Heart left ventricle (tissue), 16 donors: Measurements from ENCODE around the gene BTG2. TPM values are rescaled to one million over a fixed set of nuclear protein-coding genes. Genes with fewer than 3 reads are reported as not detected.

Experiments used
- ATAC-seq, 4 donors: fragments of 200-7000 bp; cut with Tn5 transposase; one replicate each; pipeline ENCODE4 v1.9.1; 2020 to 2022; ENCODE audit warnings: moderate library complexity in 4 of 4, mild to moderate bottlenecking in 3 of 4, moderate number of reproducible peaks in 1 of 4
- DNase-seq, 5 donors: peaks; one replicate each; pipeline ENCODE4 v3.0.0-alpha.2; 2020
- H3K27ac ChIP-seq, 12 donors: fragments of 200-600 bp; sonication (generic) in 4 of 12; one replicate each; pipeline versions ENCODE4 v1.5.0 to v1.8.0; 2016 to 2022; ENCODE audit warnings: mild to moderate bottlenecking in 2 of 12
- H3K27me3 ChIP-seq, 9 donors: fragments of 200-600 bp; sonication (generic) in 2 of 9; one replicate each; pipeline versions ENCODE4 v1.5.1 to v1.8.0; 2016 to 2022; ENCODE audit warnings: mild to moderate bottlenecking in 3 of 9
- H3K36me3 ChIP-seq, 9 donors: fragments of 200-600 bp; sonication (generic) in 2 of 9; one replicate each; pipeline versions ENCODE4 v1.5.0 to v1.8.0; 2018 to 2022; ENCODE audit warnings: mild to moderate bottlenecking in 2 of 9
- H3K4me1 ChIP-seq, 12 donors: fragments of 200-600 bp; sonication (generic) in 4 of 12; one replicate each; pipeline versions ENCODE4 v1.5.0 to v1.8.0; 2016 to 2022; ENCODE audit warnings: mild to moderate bottlenecking in 3 of 12
- H3K4me3 ChIP-seq, 12 donors: fragments of 200-600 bp; sonication (generic) in 4 of 12; one replicate each; pipeline versions ENCODE4 v1.5.0 to v1.8.0; 2017 to 2022; ENCODE audit warnings: mild to moderate bottlenecking in 9 of 12, moderate library complexity in 4 of 12
- H3K9me3 ChIP-seq, 12 donors: fragments of 200-600 bp; sonication (generic) in 4 of 12; one replicate each; pipeline versions ENCODE4 v1.5.0 to v1.8.0; 2016 to 2022; ENCODE audit warnings: mild to moderate bottlenecking in 1 of 12
- CTCF ChIP-seq, 12 donors: fragments of 200-600 bp; sonication (generic) in 4 of 12; IDR thresholded peaks; one replicate each; pipeline versions ENCODE4 v1.5.0 to v1.8.0; 2018 to 2022; ENCODE audit warnings: antibody characterized with exemption in 12 of 12, mild to moderate bottlenecking in 5 of 12
- POLR2A ChIP-seq, 2 donors: fragments of 450-650 bp; IDR thresholded peaks; one replicate each; pipeline ENCODE4 v1.6.1; 2017; ENCODE audit warnings: antibody characterized with exemption in 2 of 2, mild to moderate bottlenecking in 2 of 2, moderate library complexity in 2 of 2
- WGBS, 4 donors: extraction: QIAGEN DNeasy Blood & Tissue Kit in 2 of 4; methylation state at CpG; one replicate each; pipeline versions ENCODE4 v1.1.5 to v1.1.7; 2013 to 2018; 5-methylcytosine and 5-hydroxymethylcytosine counted together
- intact Hi-C, 10 donors: fragments of 100-400 bp; cut with DNase I; formaldehyde crosslinking; loops; one replicate each; pipeline versions ENCODE4 v1.11.1 to v1.14.2; 2022
- polyA plus RNA-seq, 2 donors: library from polyadenylated mRNA; stranded (reverse); fragments of 200-250 nt; gene quantifications; one replicate each; pipeline ENCODE4 v1.2.3, GENCODE V29; 2013
- total RNA-seq, 9 donors: library from RNA; depleted of rRNA in 2 of 9; stranded (reverse); fragments of >200 nt in 2 of 9; fragmentation: NEBNext Ultra II Directional in 3 of 9; extraction: Animal tissue kit (Norgen Biotek cat#: 25700) in 3 of 9; gene quantifications; one replicate each; pipeline versions ENCODE4 v1.1.0 to v1.2.4, GENCODE V29; 2016 to 2023
- donor health status: ischemic (EF 13 %, LVEDD 7.1; RV severe dilation, severe dysfunction).
- donor health status: healthy with polysubstance abuse.
- donor health status: DM: no; HTN: yes; CAD: no.
- donor health status: DM: no; HTN: no; CAD: no.
- donor health status: ischemic (EF 25% LVEDD 6.9; RV normal size, moderate dysfunction).
- donor health status: ischemic (EF 25% LVEDD 5.7; RV mildly dilated, moderate dysfunction).
- donor health status: healthy.
- donor health status: DM: yes; HTN: yes; CAD: no.
- donor health status: ischemic (EF 35%, LVEDD 5.7; RV mildly dilated, moderate dysfunction).
- donor health status: nonischemic (EF 11% LVEDD 7.7; RV severe dilation, severe dysfunction).
- donor health status: DM: yes; HTN: yes; CAD: no.
- donor health status: PGD.
- donor health status: ischemic (EF 29% LVEDD 5.4; RV normal size, mild dysfunction).
- donor health status: nonischemic (EF 23%, LVEDD 6.1; RV moderate dilation, normal function).

Gene BTG2
- total and polyA plus RNA-seq, 11 donors, result 23.8 to 174 (median 42.1) TPM

- peak; percentile 56 to 86 (median 70) for ATAC-seq
- no peaks in the 10 kb centered on the region for H3K9me3 ChIP-seq
- TF ChIP-seq POLR2A (IDR thresholded peaks at IDR 0.05), result no peak
- TF ChIP-seq CTCF (IDR thresholded peaks at IDR 0.05), result peak in 4 of 12 donors; percentile 11 to 32 (median 28)
- intact Hi-C loops, result loop anchor here in 2 of 10 donors (5.0 to 10.0 kb wide), 2 partner anchors 351 to 354 kb away; no protein-coding TSS in a partner anchor
- peak in 3 of 5 donors; percentile 59 to 75 (median 71) for DNase-seq
- peak within 1 kb of the TSS in 10 of 12 donors; percentile 5 to 60 (median 40) for H3K4me3 ChIP-seq
- H3K27ac ChIP-seq, result peak within 1 kb of the TSS in 11 of 12 donors; percentile 7 to 86 (median 48)
- peaks cover 0 to 32% (median 2%) of the 10 kb centered on the region in 12 donors for H3K4me1 ChIP-seq
- peaks cover 0 to 13% (median 0%) of the 10 kb centered on the region in 9 donors for H3K36me3 ChIP-seq
- no peaks in the 10 kb centered on the region for H3K27me3 ChIP-seq
- WGBS, 4 donors, result 25 to 38% (median 28%) methylated on average over 16 to 17 of the region's 17 CpGs
Measured at GRCh38 chr1:203351037-203351625, 45.8 kb downstream of the BTG2 start, which contains the start of gene FMOD. FMOD (minus strand) TSS chr1:203351122; CDS start chr1:203348270, 2,852 bp downstream.

- DNase-seq (no peak), ATAC-seq (no peak)
- peaks cover 0 to 8% (median 0%) of the 10 kb centered on the region in 9 donors for H3K36me3 ChIP-seq
- no peaks in the 10 kb centered on the region for H3K9me3 ChIP-seq
- H3K27me3 ChIP-seq, result no peaks in the 10 kb centered on the region
- TF ChIP-seq POLR2A (IDR thresholded peaks at IDR 0.05) (no peak), CTCF (IDR thresholded peaks at IDR 0.05) (no peak)
- no peak overlapping the region for H3K27ac ChIP-seq
- peaks cover 0 to 24% (median 0%) of the 10 kb centered on the region in 12 donors for H3K4me1 ChIP-seq
- intact Hi-C loops, result loop anchor here in 2 of 10 donors (5.0 to 10.0 kb wide), 2 partner anchors 349 to 351 kb away; no protein-coding TSS in a partner anchor
- WGBS, 4 donors, result 81 to 86% (median 84%) methylated on average over 8 of the region's 8 CpGs
- no peak overlapping the region for H3K4me3 ChIP-seq
Measured at GRCh38 chr1:203353486-203353885, 48.2 kb downstream of the BTG2 start.

GRCh38 chr1:203354246-203354645 is 48.9 kb downstream of the BTG2 start:
- Histone ChIP-seq H3K4me3 (no peak overlapping the region), H3K4me1 (peaks cover 0 to 23% (median 0%) of the 10 kb centered on the region in 12 donors), H3K36me3 (peaks cover 0 to 1% (median 0%) of the 10 kb centered on the region in 9 donors), H3K27ac (peak overlapping the region in 1 of 12 donors; percentile 45), H3K9me3 (no peaks in the 10 kb centered on the region), H3K27me3 (peaks cover 0 to 5% (median 0%) of the 10 kb centered on the region in 9 donors)
- intact Hi-C loops, result loop anchor here in 2 of 10 donors (5.0 to 10.0 kb wide), 2 partner anchors 348 to 351 kb away; no protein-coding TSS in a partner anchor
- no peak for TF ChIP-seq POLR2A (IDR thresholded peaks at IDR 0.05)
- TF ChIP-seq CTCF (IDR thresholded peaks at IDR 0.05), result no peak
- 63 to 82% (median 71%) methylated on average over 2 of the region's 2 CpGs for WGBS, 4 donors
- no peak for ATAC-seq
- DNase-seq, result no peak

GRCh38 chr1:203359010-203359571 is 53.8 kb downstream of the BTG2 start:
- no peaks in the 10 kb centered on the region for H3K36me3 ChIP-seq
- TF ChIP-seq CTCF (IDR thresholded peaks at IDR 0.05), result no peak
- no peak for TF ChIP-seq POLR2A (IDR thresholded peaks at IDR 0.05)
- H3K9me3 ChIP-seq, result no peaks in the 10 kb centered on the region
- H3K27me3 ChIP-seq, result peaks cover 0 to 7% (median 0%) of the 10 kb centered on the region in 9 donors
- no peak overlapping the region for H3K4me3 ChIP-seq
- ATAC-seq (no peak), DNase-seq (no peak)
- intact Hi-C loops, result loop anchor here in 1 of 10 donors (10.0 kb wide), 1 partner anchor 346 kb away; no protein-coding TSS in a partner anchor
- no peak overlapping the region for H3K27ac ChIP-seq
- H3K4me1 ChIP-seq, result peaks cover 0 to 16% (median 2%) of the 10 kb centered on the region in 12 donors
